AG04450 (cell line): ENCODE data around the gene SLC44A2. TPM values are rescaled to one million over a fixed set of nuclear protein-coding genes. Genes with fewer than 3 reads are reported as not detected.

Source experiments
- CTCF ChIA-PET: fragments of 300-600, 350-600 bp; formaldehyde crosslinking; extraction: SDS; loops from one replicate; lab custom pipeline; 2022; ENCODE audit warnings: antibody characterized with exemption, inconsistent platforms; lab: Charles Lee
- POLR2A ChIA-PET: fragments of 350-600 bp; formaldehyde crosslinking; extraction: SDS; loops from one replicate; lab custom pipeline; 2021; ENCODE audit warnings: antibody characterized with exemption, inconsistent platforms; lab: Yijun Ruan, JAX
- DNase-seq: peaks from one replicate; pipeline ENCODE4 v3.0.0-alpha.2; 2011; ENCODE audit warnings: low read depth, low spot score
- H3K27ac ChIP-seq: one replicate; pipeline ENCODE4 v1.5.1; 2012; ENCODE audit warnings: low read depth, low read length, control low read depth
- H3K27me3 ChIP-seq: one replicate; pipeline ENCODE4 v1.6.0; 2012; ENCODE audit warnings: low read length; ENCODE audit not compliant: control insufficient read depth, insufficient read depth
- H3K4me3 ChIP-seq: 2 replicates; pipeline ENCODE4 v1.5.1; 2011; ENCODE audit warnings: mild to moderate bottlenecking, low read depth, low read length, control low read depth
- H3K9me3 ChIP-seq: 2 replicates; pipeline ENCODE4 v1.5.1; 2012; ENCODE audit warnings: low read length; ENCODE audit not compliant: control insufficient read depth, insufficient read depth
- CTCF ChIP-seq: IDR thresholded peaks from 2 replicates; pipeline ENCODE4 v1.5.1; 2011; ENCODE audit warnings: low read depth, low read length, control low read depth, inconsistent platforms
- polyA plus RNA-seq: library from polyadenylated mRNA; depleted of rRNA; stranded (reverse); fragments of >200 nt; gene quantifications from 2 replicates; pipeline ENCODE4 v1.2.3, GENCODE V29; 2011

SLC44A2 gene
- polyA plus RNA-seq, 1 experiment, result 80.5 TPM

GRCh38 chr19:10686661-10687517, 61.5 kb downstream of the SLC44A2 start:
- no peak for TF ChIP-seq CTCF
- no peak for DNase-seq
- ChIA-PET CTCF (no interaction called here), POLR2A (no interaction called here)
- Histone ChIP-seq H3K4me3 (no peak overlapping the region), H3K9me3 (no peaks in the 10 kb centered on the region), H3K27me3 (no peaks in the 10 kb centered on the region), H3K27ac (no peak overlapping the region)

GRCh38 chr19:10687518-10688288, 62.4 kb downstream of the SLC44A2 start:
- H3K27ac ChIP-seq, result no peak overlapping the region
- TF ChIP-seq CTCF, result no peak
- ChIA-PET POLR2A (no interaction called here), CTCF (no interaction called here)
- no peaks in the 10 kb centered on the region for H3K9me3 ChIP-seq
- no peak for DNase-seq
- no peak overlapping the region for H3K4me3 ChIP-seq
- no peaks in the 10 kb centered on the region for H3K27me3 ChIP-seq

GRCh38 chr19:10688545-10689280, 63.4 kb downstream of the SLC44A2 start:
- ChIA-PET POLR2A (interaction anchor here (0.6 kb wide), 1 partner anchor 14 kb away, joined by 6 read pairs; no protein-coding TSS in a partner anchor), CTCF (no interaction called here)
- no peak for DNase-seq
- Histone ChIP-seq H3K27ac (no peak overlapping the region), H3K27me3 (no peaks in the 10 kb centered on the region), H3K9me3 (no peaks in the 10 kb centered on the region), H3K4me3 (no peak overlapping the region)
- TF ChIP-seq CTCF, result no peak

GRCh38 chr19:10690341-10690781, 65.0 kb downstream of the SLC44A2 start:
- no peak for TF ChIP-seq CTCF
- CTCF ChIA-PET, result interaction anchor here (1.5 kb wide), 1 partner anchor 9 kb away, joined by 5 read pairs; no protein-coding TSS in a partner anchor
- H3K27ac ChIP-seq, result no peak overlapping the region
- no peak overlapping the region for H3K4me3 ChIP-seq
- no peaks in the 10 kb centered on the region for H3K9me3 ChIP-seq
- no peaks in the 10 kb centered on the region for H3K27me3 ChIP-seq
- POLR2A ChIA-PET, result no interaction called here
- DNase-seq, result no peak
